ENCODE measurements around the gene PCDHB1. TPM values are rescaled to one million over a fixed set of nuclear protein-coding genes. Genes with fewer than 3 reads are reported as not detected.

The PCDHB1 gene
- total RNA-seq, 2 donors from 2014 or later = not detected

GRCh38 chr5:141032626-141033025 lies 18.5 kb upstream of the PCDHB1 start:
- ATAC-seq = no peak
- no peak for DNase-seq

GRCh38 chr5:141039061-141039460 lies 12.1 kb upstream of the PCDHB1 start:
- ATAC-seq (no peak), DNase-seq (no peak)
- no peaks in the 10 kb centered on the region for H3K9me3 ChIP-seq (ENCODE audit: control insufficient read depth, low read length, poor library complexity, severe bottlenecking)
- no peaks in the 10 kb centered on the region for H3K4me1 Mint-ChIP-seq
- no peak overlapping the region for H3K4me3 Mint-ChIP-seq
- no peaks in the 10 kb centered on the region for H3K36me3 Mint-ChIP-seq (ENCODE audit: low read depth)
- peaks cover 5% of the 10 kb centered on the region for H3K27me3 Mint-ChIP-seq
- no peak overlapping the region for H3K27ac Mint-ChIP-seq

More at GRCh38 chr5:141032626-141033025, 18.5 kb upstream of the PCDHB1 start:
- Mint-ChIP-seq H3K36me3 (ENCODE audit: low read depth) (no peaks in the 10 kb centered on the region), H3K4me3 (no peak overlapping the region), H3K4me1 (no peaks in the 10 kb centered on the region), H3K27ac (no peak overlapping the region), H3K27me3 (peaks cover 5% of the 10 kb centered on the region)
- no peaks in the 10 kb centered on the region for H3K9me3 ChIP-seq (ENCODE audit: control insufficient read depth, low read length, poor library complexity, severe bottlenecking)

GRCh38 chr5:141039517-141039916 lies 11.7 kb upstream of the PCDHB1 start:
- DNase-seq = no peak
- no peaks in the 10 kb centered on the region for H3K36me3 Mint-ChIP-seq (ENCODE audit: low read depth)
- H3K9me3 ChIP-seq (ENCODE audit: control insufficient read depth, low read length, poor library complexity, severe bottlenecking) = no peaks in the 10 kb centered on the region
- no peaks in the 10 kb centered on the region for H3K4me1 Mint-ChIP-seq
- no peak overlapping the region for H3K4me3 Mint-ChIP-seq
- ATAC-seq = no peak
- no peak overlapping the region for H3K27ac Mint-ChIP-seq
- H3K27me3 Mint-ChIP-seq = peaks cover 5% of the 10 kb centered on the region

DNA sequence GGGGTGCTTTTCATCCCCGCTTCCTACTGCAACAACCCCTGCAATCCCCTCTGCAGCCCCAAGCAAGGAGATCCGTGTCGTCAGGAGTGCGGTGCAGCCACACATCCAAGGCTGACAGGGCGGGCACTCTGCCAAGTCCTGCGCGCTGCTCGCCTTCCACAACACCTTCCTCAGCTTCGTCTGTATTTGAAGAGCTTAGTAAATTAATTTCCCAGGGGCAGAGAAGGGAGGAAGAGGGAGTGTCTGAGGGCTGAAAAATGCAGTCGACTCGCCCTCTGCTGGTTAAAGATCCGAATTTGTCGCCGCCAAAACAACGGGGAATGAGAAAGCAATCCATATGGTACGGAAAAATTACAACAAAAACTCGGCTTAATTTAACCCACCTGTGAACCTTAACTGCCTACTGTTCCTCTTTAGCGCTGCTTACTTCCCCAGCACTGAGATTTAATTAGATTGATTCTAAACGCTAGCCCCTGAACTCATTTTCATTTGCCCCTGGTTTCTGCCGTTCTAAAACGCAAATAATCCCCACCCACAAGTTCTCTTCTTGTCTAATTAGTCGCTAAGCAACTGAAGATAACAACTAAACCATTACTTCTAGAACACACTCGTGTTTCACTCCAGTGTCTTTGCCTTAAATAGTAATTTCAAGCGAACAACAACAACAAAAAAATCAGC lies 10.9 kb upstream of the PCDHB1 start:
- Mint-ChIP-seq H3K4me3 (no peak overlapping the region), H3K27ac (no peak overlapping the region)
- no peak for DNase-seq

GRCh38 chr5:141040771-141041426 lies 10.3 kb upstream of the PCDHB1 start:
- H3K27me3 Mint-ChIP-seq = no peaks in the 10 kb centered on the region
- DNase-seq (peak; percentile 32 to 63 (median 59)), ATAC-seq (peak; percentile 85)
- H3K27ac Mint-ChIP-seq = no peak overlapping the region
- no peak overlapping the region for H3K4me3 Mint-ChIP-seq
- H3K36me3 Mint-ChIP-seq (ENCODE audit: low read depth) = no peaks in the 10 kb centered on the region
- H3K9me3 ChIP-seq (ENCODE audit: control insufficient read depth, low read length, poor library complexity, severe bottlenecking) = no peaks in the 10 kb centered on the region
- H3K4me1 Mint-ChIP-seq = no peaks in the 10 kb centered on the region

More for the DNA sequence above, 10.9 kb upstream of the PCDHB1 start:
- Mint-ChIP-seq H3K4me1 (no peaks in the 10 kb centered on the region), H3K27me3 (peaks cover 1% of the 10 kb centered on the region), H3K36me3 (ENCODE audit: low read depth) (no peaks in the 10 kb centered on the region)
- no peaks in the 10 kb centered on the region for H3K9me3 ChIP-seq (ENCODE audit: control insufficient read depth, low read length, poor library complexity, severe bottlenecking)
- ATAC-seq = no peak

DNA sequence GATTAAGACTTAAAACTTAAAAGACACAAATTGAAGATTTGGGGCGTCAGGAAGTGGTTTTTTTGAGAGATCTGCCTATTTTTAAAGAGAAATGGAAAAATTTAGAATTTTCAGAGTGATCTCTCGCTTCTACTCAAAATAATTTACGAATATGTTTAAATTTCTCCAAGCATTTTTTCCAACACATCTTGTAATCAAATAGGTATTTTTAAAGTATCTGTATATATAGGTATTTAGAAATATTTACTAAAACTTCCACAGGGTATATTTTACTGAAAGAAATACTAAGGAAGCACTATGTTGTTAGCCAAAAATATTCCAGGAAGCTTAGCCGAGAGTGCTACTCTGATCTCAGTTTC lies 9.8 kb upstream of the PCDHB1 start:
- Mint-ChIP-seq H3K27me3 (no peaks in the 10 kb centered on the region), H3K27ac (no peak overlapping the region), H3K4me3 (no peak overlapping the region), H3K36me3 (ENCODE audit: low read depth) (no peaks in the 10 kb centered on the region), H3K4me1 (no peaks in the 10 kb centered on the region)
- no peaks in the 10 kb centered on the region for H3K9me3 ChIP-seq (ENCODE audit: control insufficient read depth, low read length, poor library complexity, severe bottlenecking)
- no peak for ATAC-seq
- DNase-seq = no peak

DNA sequence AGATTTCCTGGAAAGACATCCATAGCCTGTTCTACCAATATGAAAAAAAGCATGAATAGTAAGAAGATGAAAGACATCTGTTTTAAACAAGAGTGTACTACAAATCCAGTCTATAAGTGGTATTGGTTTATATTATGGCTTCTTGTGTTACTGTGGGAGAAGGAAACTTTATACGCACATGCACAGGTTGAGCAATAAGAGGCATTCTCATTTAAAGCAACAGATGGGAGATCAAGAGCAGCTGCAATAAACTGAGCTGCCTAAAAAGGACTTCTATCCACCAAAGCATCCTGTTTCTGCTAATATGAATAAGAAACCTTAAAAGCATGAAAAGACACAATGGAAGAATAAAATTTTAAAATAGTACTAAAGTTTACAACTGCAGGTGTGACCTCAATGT lies 8.6 kb upstream of the PCDHB1 start:
- peaks cover 5% of the 10 kb centered on the region for H3K27me3 Mint-ChIP-seq

GRCh38 chr5:141051521-141051866 lies 320 bp downstream of the PCDHB1 start:
- Mint-ChIP-seq H3K27me3 (peaks cover 44% of the 10 kb centered on the region), H3K4me1 (no peaks in the 10 kb centered on the region), H3K36me3 (ENCODE audit: low read depth) (no peaks in the 10 kb centered on the region), H3K4me3 (peak overlapping the region; percentile 13), H3K27ac (no peak overlapping the region)
- DNase-seq (no peak), ATAC-seq (no peak)
- H3K9me3 ChIP-seq (ENCODE audit: control insufficient read depth, low read length, poor library complexity, severe bottlenecking) = no peaks in the 10 kb centered on the region

More for the DNA sequence above, 8.6 kb upstream of the PCDHB1 start:
- no peaks in the 10 kb centered on the region for H3K9me3 ChIP-seq (ENCODE audit: control insufficient read depth, low read length, poor library complexity, severe bottlenecking)
- Mint-ChIP-seq H3K4me1 (no peaks in the 10 kb centered on the region), H3K36me3 (ENCODE audit: low read depth) (no peaks in the 10 kb centered on the region), H3K4me3 (no peak overlapping the region), H3K27ac (no peak overlapping the region)
- DNase-seq (no peak), ATAC-seq (no peak)

DNA sequence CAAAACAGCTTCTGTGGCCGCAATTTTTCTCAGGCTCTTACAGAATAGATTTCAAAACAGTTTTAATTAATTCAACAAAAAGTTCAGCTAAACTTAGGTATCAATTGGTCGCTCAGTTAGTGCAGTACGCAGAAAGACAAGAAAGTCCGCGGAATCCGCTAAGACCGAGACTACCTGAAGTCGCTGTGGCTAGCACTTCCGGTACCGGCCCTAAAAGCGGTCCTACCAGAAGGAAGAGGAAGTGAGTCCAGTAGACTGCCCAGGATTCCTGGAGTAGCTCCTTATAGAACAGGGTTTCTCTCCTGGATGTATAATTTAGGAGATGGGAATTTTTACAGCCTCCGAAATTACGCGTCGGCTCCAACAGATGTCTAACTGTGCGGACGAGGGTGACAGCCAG lies 26.7 kb downstream of the PCDHB1 start:
- DNase-seq (no peak), ATAC-seq (no peak)
- H3K4me1 Mint-ChIP-seq = no peaks in the 10 kb centered on the region
- no peaks in the 10 kb centered on the region for H3K36me3 Mint-ChIP-seq (ENCODE audit: low read depth)
- peak overlapping the region; percentile 28 for H3K4me3 Mint-ChIP-seq
- H3K27ac Mint-ChIP-seq = no peak overlapping the region
- no peaks in the 10 kb centered on the region for H3K9me3 ChIP-seq (ENCODE audit: control insufficient read depth, low read length, poor library complexity, severe bottlenecking)
- H3K27me3 Mint-ChIP-seq = peaks cover 21% of the 10 kb centered on the region

DNA sequence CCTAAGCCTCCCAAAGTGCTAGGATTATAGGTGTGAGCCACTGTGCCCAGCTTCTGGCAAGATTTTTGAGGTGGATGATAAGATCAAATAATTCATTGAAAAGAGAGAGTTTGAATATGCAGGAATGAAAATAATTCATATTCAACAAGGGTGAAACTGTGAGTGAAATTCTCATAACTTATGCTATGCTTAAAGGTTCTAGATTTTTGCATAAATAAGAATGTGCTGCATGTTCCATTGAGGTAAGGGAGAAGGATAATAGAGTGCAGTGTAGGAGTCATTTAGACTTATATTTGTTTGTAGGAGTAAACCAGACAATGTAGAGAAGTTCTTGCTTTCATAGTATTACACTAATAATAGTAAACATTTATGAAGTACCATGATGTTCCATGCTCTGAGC lies 31.1 kb downstream of the PCDHB1 start:
- no peak for ATAC-seq
- H3K27ac Mint-ChIP-seq = no peak overlapping the region
- no peak for DNase-seq
- no peaks in the 10 kb centered on the region for H3K9me3 ChIP-seq (ENCODE audit: control insufficient read depth, low read length, poor library complexity, severe bottlenecking)
- H3K27me3 Mint-ChIP-seq = peaks cover 22% of the 10 kb centered on the region
- H3K36me3 Mint-ChIP-seq (ENCODE audit: low read depth) = no peaks in the 10 kb centered on the region
- no peak overlapping the region for H3K4me3 Mint-ChIP-seq
- H3K4me1 Mint-ChIP-seq = peaks cover 4% of the 10 kb centered on the region

- DNase-seq = peak in 2 of 3 donors; percentile 11 to 29
- H3K36me3 Mint-ChIP-seq (ENCODE audit: low read depth) = no peaks in the 10 kb centered on the region
- H3K27me3 Mint-ChIP-seq = peaks cover 32% of the 10 kb centered on the region
- H3K27ac Mint-ChIP-seq = peak overlapping the region; percentile 77
- peak; percentile 97 for ATAC-seq
- H3K4me1 Mint-ChIP-seq = peaks cover 4% of the 10 kb centered on the region
- peak overlapping the region; percentile 92 for H3K4me3 Mint-ChIP-seq
- no peaks in the 10 kb centered on the region for H3K9me3 ChIP-seq (ENCODE audit: control insufficient read depth, low read length, poor library complexity, severe bottlenecking)
Measured at GRCh38 chr5:141084487-141084989, 33.4 kb downstream of the PCDHB1 start.

DNA sequence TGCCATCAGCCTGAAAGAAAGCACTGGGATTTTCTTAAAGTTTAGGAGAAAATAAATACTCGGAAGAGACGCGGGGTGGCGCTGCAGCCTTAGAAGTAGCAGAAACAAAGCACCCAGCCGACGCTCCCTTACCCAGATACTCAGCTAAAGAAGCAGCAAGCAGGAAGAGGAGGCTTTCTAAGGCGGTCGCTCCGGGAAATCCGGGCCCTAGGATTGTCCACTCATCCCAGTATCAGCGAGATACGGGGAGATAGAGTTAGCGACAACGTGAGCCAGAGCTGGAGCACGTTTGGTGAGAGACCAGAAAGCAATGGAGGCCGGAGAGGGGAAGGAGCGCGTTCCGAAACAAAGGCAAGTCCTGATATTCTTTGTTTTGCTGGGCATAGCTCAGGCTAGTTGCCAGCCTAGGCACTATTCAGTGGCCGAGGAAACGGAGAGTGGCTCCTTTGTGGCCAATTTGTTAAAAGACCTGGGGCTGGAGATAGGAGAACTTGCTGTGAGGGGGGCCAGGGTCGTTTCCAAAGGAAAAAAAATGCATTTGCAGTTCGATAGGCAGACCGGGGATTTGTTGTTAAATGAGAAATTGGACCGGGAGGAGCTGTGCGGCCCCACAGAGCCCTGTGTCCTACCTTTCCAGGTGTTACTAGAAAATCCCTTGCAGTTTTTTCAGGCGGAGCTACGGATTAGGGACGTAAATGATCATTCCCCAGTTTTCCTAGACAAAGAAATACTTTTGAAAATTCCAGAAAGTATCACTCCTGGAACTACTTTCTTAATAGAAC lies 43.5 kb downstream of the PCDHB1 start, which contains the start of gene PCDHB2:
PCDHB2 (plus strand) TSS at position 135 of the 782 bp plus-strand sequence; CDS start at position 311, 176 bp downstream.
- H3K9me3 ChIP-seq (ENCODE audit: control insufficient read depth, low read length, poor library complexity, severe bottlenecking) = no peaks in the 10 kb centered on the region
- H3K4me3 Mint-ChIP-seq = peak within 1 kb of the TSS; percentile 22
- H3K36me3 Mint-ChIP-seq (ENCODE audit: low read depth) = peaks cover 3% of the 10 kb centered on the region
- DNase-seq (no peak), ATAC-seq (peak; percentile 27)
- peak within 1 kb of the TSS; percentile 4 for H3K27ac Mint-ChIP-seq
- H3K4me1 Mint-ChIP-seq = no peaks in the 10 kb centered on the region
- H3K27me3 Mint-ChIP-seq = peaks cover 17% of the 10 kb centered on the region

- peaks cover under 1% of the 10 kb centered on the region for H3K9me3 ChIP-seq (ENCODE audit: control insufficient read depth, low read length, poor library complexity, severe bottlenecking)
- H3K4me3 Mint-ChIP-seq = no peak overlapping the region
- H3K4me1 Mint-ChIP-seq = no peaks in the 10 kb centered on the region
- H3K27me3 Mint-ChIP-seq = peaks cover 18% of the 10 kb centered on the region
- no peak for ATAC-seq
- DNase-seq = no peak
- H3K27ac Mint-ChIP-seq = no peak overlapping the region
- H3K36me3 Mint-ChIP-seq (ENCODE audit: low read depth) = peaks cover 3% of the 10 kb centered on the region
Measured at GRCh38 chr5:141095263-141095641, 44.1 kb downstream of the PCDHB1 start.

Measured in T-helper 17 cell (primary cell).